Measurements from ENCODE around the gene KLF2. TPM values are rescaled to one million over a fixed set of nuclear protein-coding genes. Genes with fewer than 3 reads are reported as not detected.

KLF2 gene
- total RNA-seq, 3 donors from 2014 or later = 8.1 to 29.5 (median 23.4) TPM

DNA sequence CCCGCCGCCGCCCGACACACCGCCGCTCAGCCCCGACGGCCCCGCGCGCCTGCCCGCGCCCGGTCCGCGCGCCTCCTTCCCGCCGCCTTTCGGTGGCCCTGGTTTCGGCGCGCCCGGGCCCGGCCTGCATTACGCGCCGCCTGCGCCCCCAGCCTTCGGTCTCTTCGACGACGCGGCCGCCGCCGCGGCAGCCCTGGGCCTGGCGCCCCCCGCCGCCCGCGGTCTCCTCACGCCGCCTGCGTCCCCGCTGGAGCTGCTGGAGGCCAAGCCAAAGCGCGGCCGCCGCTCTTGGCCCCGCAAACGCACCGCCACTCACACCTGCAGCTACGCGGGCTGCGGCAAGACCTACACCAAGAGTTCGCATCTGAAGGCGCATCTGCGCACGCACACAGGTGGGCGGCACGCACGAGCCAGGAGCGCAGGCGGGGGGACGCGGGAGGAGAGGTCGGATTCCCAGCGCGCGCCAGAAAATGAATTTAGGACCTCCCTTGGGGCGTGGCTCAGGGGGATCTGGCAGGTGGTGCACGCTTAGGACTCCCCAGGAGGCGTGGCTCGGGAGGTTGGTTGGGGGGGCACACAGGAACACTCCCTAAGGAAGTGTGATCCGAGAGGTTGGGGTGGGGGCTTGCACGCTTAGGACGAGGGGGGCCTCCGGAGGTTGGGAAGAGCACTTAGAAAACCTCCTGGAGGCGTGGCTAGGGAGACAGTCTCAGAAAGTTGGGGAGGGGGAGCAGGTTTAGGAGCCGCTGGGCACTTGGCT, 1.2 kb downstream of the KLF2 start:
- peaks cover 20% of the 10 kb centered on the region for H3K4me1 ChIP-seq (ENCODE audit: low read depth)
- TF ChIP-seq, protein P1, sequence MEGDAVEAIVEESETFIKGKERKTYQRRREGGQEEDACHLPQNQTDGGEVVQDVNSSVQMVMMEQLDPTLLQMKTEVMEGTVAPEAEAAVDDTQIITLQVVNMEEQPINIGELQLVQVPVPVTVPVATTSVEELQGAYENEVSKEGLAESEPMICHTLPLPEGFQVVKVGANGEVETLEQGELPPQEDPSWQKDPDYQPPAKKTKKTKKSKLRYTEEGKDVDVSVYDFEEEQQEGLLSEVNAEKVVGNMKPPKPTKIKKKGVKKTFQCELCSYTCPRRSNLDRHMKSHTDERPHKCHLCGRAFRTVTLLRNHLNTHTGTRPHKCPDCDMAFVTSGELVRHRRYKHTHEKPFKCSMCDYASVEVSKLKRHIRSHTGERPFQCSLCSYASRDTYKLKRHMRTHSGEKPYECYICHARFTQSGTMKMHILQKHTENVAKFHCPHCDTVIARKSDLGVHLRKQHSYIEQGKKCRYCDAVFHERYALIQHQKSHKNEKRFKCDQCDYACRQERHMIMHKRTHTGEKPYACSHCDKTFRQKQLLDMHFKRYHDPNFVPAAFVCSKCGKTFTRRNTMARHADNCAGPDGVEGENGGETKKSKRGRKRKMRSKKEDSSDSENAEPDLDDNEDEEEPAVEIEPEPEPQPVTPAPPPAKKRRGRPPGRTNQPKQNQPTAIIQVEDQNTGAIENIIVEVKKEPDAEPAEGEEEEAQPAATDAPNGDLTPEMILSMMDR (IDR thresholded peaks at IDR 0.05) = no peak
- no peaks in the 10 kb centered on the region for H3K36me3 ChIP-seq (ENCODE audit: low read depth)
- H3K9me3 ChIP-seq = no peaks in the 10 kb centered on the region
- peak overlapping the region; percentile 9 for H3K4me3 ChIP-seq
- intact Hi-C loops (cut with DNase I, micrococcal nuclease) = no loop called here
- DNase-seq (peak in 2 of 3 donors; percentile 48 to 78), ATAC-seq (no peak)

DNA sequence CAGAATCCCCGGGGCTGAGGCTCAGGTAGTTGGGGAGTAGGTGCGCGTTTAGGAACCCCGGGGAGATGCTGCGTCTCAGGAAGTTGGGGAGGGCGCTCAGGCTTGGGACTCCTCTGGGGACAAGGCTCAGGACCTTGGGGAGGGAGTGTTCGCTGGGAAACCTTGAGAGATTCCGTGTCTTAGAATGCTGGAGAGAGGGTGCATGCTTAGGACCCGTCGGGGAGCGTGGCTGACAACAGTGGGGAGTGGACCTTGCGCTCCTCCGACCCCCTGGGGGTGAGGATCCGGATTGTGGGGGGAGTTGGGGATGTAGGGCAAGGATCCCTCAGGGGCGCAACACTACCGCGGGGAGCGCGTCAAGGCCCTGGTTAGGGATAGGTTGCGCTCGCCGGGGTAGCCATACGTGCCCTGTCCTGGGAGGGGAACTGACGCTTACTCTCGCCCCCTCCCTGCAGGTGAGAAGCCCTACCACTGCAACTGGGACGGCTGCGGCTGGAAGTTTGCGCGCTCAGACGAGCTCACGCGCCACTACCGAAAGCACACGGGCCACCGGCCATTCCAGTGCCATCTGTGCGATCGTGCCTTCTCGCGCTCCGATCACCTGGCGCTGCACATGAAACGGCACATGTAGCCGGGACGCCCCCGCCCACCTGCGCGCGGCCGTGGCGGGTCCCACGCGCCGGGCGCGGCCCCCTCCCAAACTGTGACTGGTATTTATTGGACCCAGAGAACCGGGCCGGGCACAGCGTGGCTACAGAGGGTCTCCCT, 2.0 kb downstream of the KLF2 start:
- intact Hi-C loops (cut with DNase I, micrococcal nuclease) = no loop called here
- no peak for ATAC-seq
- TF ChIP-seq, protein P1 (IDR thresholded peaks at IDR 0.05) = no peak

DNA sequence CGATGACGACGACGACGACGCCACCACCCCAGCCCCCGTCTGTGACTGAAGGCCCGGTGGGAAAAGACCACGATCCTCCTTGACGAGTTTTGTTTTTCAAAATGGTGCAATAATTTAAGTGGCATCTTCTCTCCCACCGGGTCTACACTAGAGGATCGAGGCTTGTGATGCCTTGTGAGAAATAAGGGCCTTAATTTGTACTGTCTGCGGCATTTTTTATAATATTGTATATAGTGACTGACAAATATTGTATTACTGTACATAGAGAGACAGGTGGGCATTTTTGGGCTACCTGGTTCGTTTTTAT, 2.5 kb downstream of the KLF2 start:
- intact Hi-C loops (cut with DNase I, micrococcal nuclease) = no loop called here
- TF ChIP-seq, protein P1 (IDR thresholded peaks at IDR 0.05) = no peak
- no peak overlapping the region for H3K4me3 ChIP-seq
- no peaks in the 10 kb centered on the region for H3K36me3 ChIP-seq (ENCODE audit: low read depth)
- ATAC-seq (no peak), DNase-seq (no peak)
- H3K9me3 ChIP-seq = no peaks in the 10 kb centered on the region
- peaks cover 20% of the 10 kb centered on the region for H3K4me1 ChIP-seq (ENCODE audit: low read depth)

More for the DNA sequence above, 2.0 kb downstream of the KLF2 start:
- no peaks in the 10 kb centered on the region for H3K9me3 ChIP-seq
- H3K4me1 ChIP-seq (ENCODE audit: low read depth) = peaks cover 20% of the 10 kb centered on the region
- DNase-seq = peak in 2 of 3 donors; percentile 41 to 68
- H3K36me3 ChIP-seq (ENCODE audit: low read depth) = no peaks in the 10 kb centered on the region
- no peak overlapping the region for H3K4me3 ChIP-seq

DNA sequence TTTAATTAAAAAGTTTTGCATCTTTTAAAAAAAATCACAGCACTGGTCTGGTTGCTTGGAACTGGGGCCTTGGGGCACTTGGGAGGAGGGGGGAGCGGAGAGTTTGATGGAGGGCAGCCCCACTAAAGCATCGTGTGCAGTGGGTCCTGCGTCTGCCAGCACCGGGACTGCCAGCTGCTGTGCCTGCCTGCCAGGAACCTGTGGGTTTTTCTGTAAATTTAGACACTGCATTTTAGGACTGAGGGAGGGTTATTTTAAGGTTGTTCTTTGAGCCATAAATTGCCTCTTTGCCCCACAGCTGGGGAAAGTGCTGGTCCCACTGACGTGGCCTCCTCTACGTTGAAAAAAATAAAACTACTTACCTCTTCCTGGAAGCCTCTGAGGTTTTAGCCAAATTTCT, 2.9 kb downstream of the KLF2 start:
- intact Hi-C loops (cut with DNase I, micrococcal nuclease) = no loop called here
- ATAC-seq (no peak), DNase-seq (no peak)
- H3K36me3 ChIP-seq (ENCODE audit: low read depth) = no peaks in the 10 kb centered on the region
- H3K4me1 ChIP-seq (ENCODE audit: low read depth) = peaks cover 20% of the 10 kb centered on the region
- TF ChIP-seq, protein P1 (IDR thresholded peaks at IDR 0.05) = no peak
- H3K9me3 ChIP-seq = no peaks in the 10 kb centered on the region
- no peak overlapping the region for H3K4me3 ChIP-seq

DNA sequence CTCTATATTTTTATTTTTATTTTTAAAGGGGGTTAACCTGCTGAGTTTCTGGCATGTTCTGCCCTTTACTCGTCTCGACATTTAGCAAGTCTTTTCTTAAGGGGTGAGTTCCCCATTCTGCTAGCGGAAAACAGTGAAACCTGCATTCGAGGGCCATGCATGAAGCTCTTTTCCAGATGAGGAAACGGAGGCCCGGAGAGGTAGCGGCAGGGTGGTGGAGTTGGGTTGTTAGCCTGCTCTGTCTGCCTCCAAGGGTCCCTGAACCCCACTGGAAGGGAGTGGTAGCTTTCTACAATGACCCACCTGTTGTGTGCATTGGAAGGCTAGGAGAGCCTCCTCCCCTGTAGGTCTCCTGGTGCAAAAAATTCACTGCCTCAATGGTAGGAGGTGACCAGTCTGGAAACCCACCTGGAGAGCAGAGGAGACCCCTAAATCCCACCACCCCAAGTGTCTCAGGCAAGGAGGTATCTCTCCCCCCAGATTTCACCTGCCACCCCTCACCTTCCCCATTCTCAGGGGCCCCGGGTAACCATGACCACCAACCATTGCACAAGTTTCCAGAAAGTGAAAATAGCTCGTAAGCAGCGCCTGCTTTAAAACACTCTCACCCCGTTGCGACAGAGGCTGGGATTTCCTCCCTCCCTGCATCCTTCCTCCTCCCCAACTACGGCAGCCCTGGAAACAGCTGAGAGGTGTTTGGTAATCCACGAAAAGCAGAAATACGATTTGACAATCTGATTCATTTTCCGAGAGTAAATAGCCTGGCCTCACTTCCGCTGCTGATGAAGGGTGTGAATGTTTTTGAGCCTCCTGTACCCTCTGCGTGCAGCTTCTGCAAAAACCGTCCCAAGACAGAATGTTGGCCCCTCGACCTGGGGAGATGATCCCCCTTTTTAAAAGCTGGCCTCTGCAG, 3.5 kb downstream of the KLF2 start:
- Histone ChIP-seq H3K9me3 (no peaks in the 10 kb centered on the region), H3K4me3 (no peak overlapping the region), H3K4me1 (ENCODE audit: low read depth) (peaks cover 20% of the 10 kb centered on the region), H3K36me3 (ENCODE audit: low read depth) (no peaks in the 10 kb centered on the region)
- intact Hi-C loops (cut with DNase I, micrococcal nuclease) = no loop called here
- DNase-seq (peak; percentile 46 to 74 (median 67)), ATAC-seq (peak; percentile 2)
- TF ChIP-seq, protein P1 (IDR thresholded peaks at IDR 0.05) = no peak
